Panc1 (cell line): ENCODE measurements around the gene ARHGEF38. TPM values are rescaled to one million over a fixed set of nuclear protein-coding genes. Genes with fewer than 3 reads are reported as not detected.

ENCODE experiments used
- ATAC-seq: fragments of 200-7000 bp; cut with Tn5 transposase; 2 replicates; pipeline ENCODE4 v1.9.1; 2020; ENCODE audit warnings: mild to moderate bottlenecking, moderate library complexity
- BruUV-seq: library from RNA; stranded (reverse); fragments of 400-500 nt; replicated peaks from 2 replicates; lab custom pipeline; 2021; lab: Mats Ljungman, UMichigan
- CTCF ChIA-PET: fragments of 300-600 bp; sonication (Branson Sonifier 250); formaldehyde crosslinking; loops from one replicate; lab custom pipeline; 2022; ENCODE audit warnings: antibody characterized with exemption; lab: Charles Lee
- POLR2A ChIA-PET: fragments of 300-600 bp; sonication (Branson Sonifier 250); formaldehyde crosslinking; loops from one replicate; lab custom pipeline; 2022; ENCODE audit warnings: antibody characterized with exemption; lab: Charles Lee
- DNase-seq: peaks from one replicate; pipeline ENCODE4 v3.0.0-alpha.2; 2010; ENCODE audit warnings: low read depth, low spot score
- H3K27ac ChIP-seq: 2 replicates; pipeline ENCODE4 v1.5.1; 2011; ENCODE audit warnings: mild to moderate bottlenecking, low read length, inconsistent platforms
- H3K27me3 ChIP-seq: fragments of 200-500 bp; sonication (Bioruptor generic); 2 replicates; pipeline ENCODE4 v1.6.0; 2014; ENCODE audit warnings: low read length, inconsistent platforms; ENCODE audit not compliant: control insufficient read depth, insufficient read depth
- H3K36me3 ChIP-seq: fragments of 200-500 bp; sonication (Bioruptor generic); 2 replicates; pipeline ENCODE4 v1.5.1; 2014; ENCODE audit warnings: inconsistent platforms, mild to moderate bottlenecking, low read length, moderate library complexity; ENCODE audit not compliant: control insufficient read depth, insufficient read depth
- H3K4me1 ChIP-seq: 2 replicates; pipeline ENCODE4 v1.5.1; 2011; ENCODE audit warnings: inconsistent platforms, mild to moderate bottlenecking, low read length, moderate library complexity; ENCODE audit not compliant: control insufficient read depth, insufficient read depth
- H3K4me3 ChIP-seq, 2 experiments: 2 replicates each; pipeline ENCODE4 v1.5.1; 2011 to 2012; ENCODE audit warnings: low read depth in 2 of 2, low read length in 2 of 2, mild to moderate bottlenecking in 2 of 2, inconsistent platforms in 1 of 2, moderate library complexity in 1 of 2
- H3K9me3 ChIP-seq: fragments of 200-500 bp; sonication (Bioruptor generic); 2 replicates; pipeline ENCODE4 v1.5.1; 2014; ENCODE audit warnings: low read depth, mild to moderate bottlenecking, inconsistent platforms, low read length, moderate library complexity; ENCODE audit not compliant: control insufficient read depth, insufficient read depth
- CTCF ChIP-seq: fragments of 450-650 bp; IDR thresholded peaks from 2 replicates; pipeline ENCODE4 v1.5.1; 2017; ENCODE audit warnings: mild to moderate bottlenecking
- POLR2AphosphoS5 ChIP-seq: IDR thresholded peaks from 2 replicates; pipeline ENCODE4 v1.6.1; 2012; ENCODE audit warnings: mild to moderate bottlenecking, low read depth, low read length, moderate library complexity
- REST ChIP-seq, 2 experiments: IDR thresholded peaks; 2 replicates each; pipeline ENCODE4 v1.6.1; 2011 to 2012; ENCODE audit warnings: low read depth in 2 of 2, control low read depth in 1 of 2, low read length in 1 of 2, mild to moderate bottlenecking in 1 of 2, moderate library complexity in 1 of 2; ENCODE audit not compliant: insufficient read depth in 1 of 2
- SIN3A ChIP-seq: IDR thresholded peaks from 2 replicates; pipeline ENCODE4 v1.6.1; 2012; ENCODE audit warnings: low read depth, mild to moderate bottlenecking, low read length, moderate library complexity, borderline replicate concordance; ENCODE audit not compliant: insufficient read depth
- TCF7L2 ChIP-seq: IDR thresholded peaks from 2 replicates; pipeline ENCODE4 v1.6.1; 2011; ENCODE audit warnings: mild to moderate bottlenecking, low read depth, low read length, inconsistent platforms
- in situ Hi-C: cut with HindIII; loops from 2 replicates; pipeline ENCODE4 v1.10.0; 2016; ENCODE audit warnings: low sequenced_read_pairs, low pct_unique_long_range_greater_than_20kb
- intact Hi-C: fragments of 100-400 bp; cut with micrococcal nuclease; formaldehyde crosslinking; loops from one replicate; pipeline ENCODE4 v1.10.0; 2022; ENCODE audit not compliant: unreplicated experiment
- total RNA-seq: library from RNA; stranded (reverse); gene quantifications from one replicate; pipeline ENCODE4 v1.2.1, GENCODE V29; 2021; ENCODE audit not compliant: unreplicated experiment

The ARHGEF38 gene
- total RNA-seq, 1 experiment from 2014 or later: not detected

GRCh38 chr4:105641845-105642244 is 89.4 kb downstream of the ARHGEF38 start:
- ATAC-seq: no peak
- H3K27me3 ChIP-seq: no peaks in the 10 kb centered on the region
- no peak for DNase-seq
- no peaks in the 10 kb centered on the region for H3K9me3 ChIP-seq
- POLR2A ChIA-PET: no interaction called here
- CTCF ChIA-PET: no interaction called here
- H3K36me3 ChIP-seq: no peaks in the 10 kb centered on the region
- H3K27ac ChIP-seq: no peak overlapping the region
- no peaks in the 10 kb centered on the region for H3K4me1 ChIP-seq
- TF ChIP-seq REST (IDR thresholded peaks at IDR 0.05; ENCODE audit: insufficient read depth in 1 of 2, low read depth in 2 of 2, low read length in 1 of 2): no peak
- TF ChIP-seq POLR2AphosphoS5: no peak
- no peak for TF ChIP-seq SIN3A
- TF ChIP-seq TCF7L2: no peak
- TF ChIP-seq CTCF: no peak
- no TSS peak for BruUV-seq
- no peak overlapping the region for H3K4me3 ChIP-seq
- in situ Hi-C loops (no loop called here), intact Hi-C loops (no loop called here)

GRCh38 chr4:105644257-105644656 is 91.8 kb downstream of the ARHGEF38 start:
- DNase-seq: no peak
- CTCF ChIA-PET: no interaction called here
- Histone ChIP-seq H3K4me1 (no peaks in the 10 kb centered on the region), H3K27ac (no peak overlapping the region), H3K4me3 (no peak overlapping the region), H3K36me3 (no peaks in the 10 kb centered on the region), H3K27me3 (no peaks in the 10 kb centered on the region), H3K9me3 (no peaks in the 10 kb centered on the region)
- TF ChIP-seq TCF7L2 (no peak), POLR2AphosphoS5 (no peak)
- no peak for ATAC-seq
- in situ Hi-C loops (no loop called here), intact Hi-C loops (no loop called here)
- POLR2A ChIA-PET: no interaction called here
- no TSS peak for BruUV-seq

GRCh38 chr4:105645440-105645839 is 93.0 kb downstream of the ARHGEF38 start:
- Histone ChIP-seq H3K4me1 (no peaks in the 10 kb centered on the region), H3K4me3 (no peak overlapping the region), H3K27me3 (no peaks in the 10 kb centered on the region), H3K9me3 (no peaks in the 10 kb centered on the region), H3K36me3 (no peaks in the 10 kb centered on the region), H3K27ac (no peak overlapping the region)
- ChIA-PET POLR2A (no interaction called here), CTCF (no interaction called here)
- in situ Hi-C loops (no loop called here), intact Hi-C loops (no loop called here)
- BruUV-seq: no TSS peak
- DNase-seq (no peak), ATAC-seq (no peak)
- TF ChIP-seq SIN3A (no peak), REST (IDR thresholded peaks at IDR 0.05; ENCODE audit: insufficient read depth in 1 of 2, low read depth in 2 of 2, low read length in 1 of 2) (no peak), POLR2AphosphoS5 (no peak), CTCF (no peak), TCF7L2 (no peak)
